GM19452 (cell line): ENCODE data around the gene NTRK1.

Source experiments
- ATAC-seq: cut with Tn5 transposase; IDR thresholded peaks from one replicate; pipeline ENCODE4 v1.9.1; 2021; ENCODE audit not compliant: unreplicated experiment

Gene NTRK1

GRCh38 chr1:156896490-156897033 lies 35.9 kb downstream of the NTRK1 start:
- no peak for ATAC-seq

- ATAC-seq: no peak
Measured at GRCh38 chr1:156897078-156897825, 36.6 kb downstream of the NTRK1 start.

GRCh38 chr1:156898161-156898566 lies 37.5 kb downstream of the NTRK1 start:
- ATAC-seq: no peak

- no peak for ATAC-seq
Measured at GRCh38 chr1:156898971-156899664, 38.5 kb downstream of the NTRK1 start.

GRCh38 chr1:156899956-156900718 lies 39.5 kb downstream of the NTRK1 start:
- ATAC-seq: no peak

GRCh38 chr1:156900896-156901589 lies 40.4 kb downstream of the NTRK1 start:
- no peak for ATAC-seq

- ATAC-seq: no peak
Measured at GRCh38 chr1:156901590-156901900, 40.9 kb downstream of the NTRK1 start.

GRCh38 chr1:156901966-156902915 lies 41.6 kb downstream of the NTRK1 start:
- no peak for ATAC-seq

GRCh38 chr1:156903328-156904091 lies 42.8 kb downstream of the NTRK1 start:
- ATAC-seq: no peak

- no peak for ATAC-seq
Measured at GRCh38 chr1:156904187-156904959, 43.7 kb downstream of the NTRK1 start.

GRCh38 chr1:156905176-156905575 lies 44.5 kb downstream of the NTRK1 start:
- ATAC-seq: no peak

GRCh38 chr1:156905651-156906050 lies 45.0 kb downstream of the NTRK1 start:
- ATAC-seq: no peak

GRCh38 chr1:156906206-156906906 lies 45.7 kb downstream of the NTRK1 start:
- ATAC-seq: no peak

GRCh38 chr1:156908541-156908940 lies 47.9 kb downstream of the NTRK1 start:
- ATAC-seq: no peak

- ATAC-seq: no peak
Measured at GRCh38 chr1:156908955-156909354, 48.3 kb downstream of the NTRK1 start.

- no peak for ATAC-seq
Measured at GRCh38 chr1:156909671-156910070, 49.0 kb downstream of the NTRK1 start.

GRCh38 chr1:156910309-156910782 lies 49.7 kb downstream of the NTRK1 start:
- ATAC-seq: no peak
